NCI-H128 (cell line): Measurements from ENCODE around the gene BUD31.
"Not testable (repeated sequence)": the region's sequence is repeated elsewhere in the genome, so short reads cannot be mapped to it uniquely, and the experiment has no call there.

Experiments used
- DNase-seq: peaks from one replicate; lab custom pipeline; 2025; ENCODE audit not compliant: unreplicated experiment; lab: John Stamatoyannopoulos, UW

BUD31 gene

DNA sequence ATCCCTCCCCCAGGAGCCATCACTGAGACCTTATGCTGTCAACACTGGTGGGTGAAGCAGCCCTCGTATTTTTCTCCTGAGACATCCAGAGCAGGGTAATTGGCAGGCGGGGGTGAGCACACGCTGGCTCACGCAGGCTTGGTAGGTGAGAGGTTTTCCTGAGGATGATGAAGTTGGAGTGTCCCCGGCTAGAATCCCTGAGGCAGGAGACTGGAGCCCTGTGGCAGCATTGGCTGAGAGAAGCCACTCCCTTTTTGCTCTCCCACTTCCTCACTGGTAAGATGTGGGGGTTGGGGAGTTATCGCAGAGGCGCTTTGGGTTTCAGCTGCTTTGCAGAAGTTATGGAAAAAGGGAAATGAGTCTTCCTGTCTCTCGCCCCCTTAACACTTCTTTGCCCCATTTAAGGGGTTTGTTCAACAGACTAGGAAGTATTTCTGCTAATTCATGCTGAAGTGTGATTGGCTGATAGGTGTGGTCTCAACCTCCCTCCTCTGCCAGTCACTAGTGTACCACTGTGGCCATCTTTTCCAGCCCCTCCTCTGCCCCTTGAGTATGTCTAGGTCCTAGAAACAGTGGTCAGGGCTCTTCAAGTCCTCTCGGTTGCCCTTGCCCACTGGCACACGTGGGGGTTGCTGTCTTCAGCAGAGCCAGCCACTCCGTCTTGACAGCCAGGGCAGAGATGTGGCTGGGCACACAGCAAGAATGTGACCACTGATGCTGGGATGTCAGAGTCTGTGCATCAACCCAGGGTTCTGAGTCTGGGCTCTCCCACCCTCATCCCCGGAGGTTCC is 28.5 kb upstream of the BUD31 start:
- no peak for DNase-seq

DNA sequence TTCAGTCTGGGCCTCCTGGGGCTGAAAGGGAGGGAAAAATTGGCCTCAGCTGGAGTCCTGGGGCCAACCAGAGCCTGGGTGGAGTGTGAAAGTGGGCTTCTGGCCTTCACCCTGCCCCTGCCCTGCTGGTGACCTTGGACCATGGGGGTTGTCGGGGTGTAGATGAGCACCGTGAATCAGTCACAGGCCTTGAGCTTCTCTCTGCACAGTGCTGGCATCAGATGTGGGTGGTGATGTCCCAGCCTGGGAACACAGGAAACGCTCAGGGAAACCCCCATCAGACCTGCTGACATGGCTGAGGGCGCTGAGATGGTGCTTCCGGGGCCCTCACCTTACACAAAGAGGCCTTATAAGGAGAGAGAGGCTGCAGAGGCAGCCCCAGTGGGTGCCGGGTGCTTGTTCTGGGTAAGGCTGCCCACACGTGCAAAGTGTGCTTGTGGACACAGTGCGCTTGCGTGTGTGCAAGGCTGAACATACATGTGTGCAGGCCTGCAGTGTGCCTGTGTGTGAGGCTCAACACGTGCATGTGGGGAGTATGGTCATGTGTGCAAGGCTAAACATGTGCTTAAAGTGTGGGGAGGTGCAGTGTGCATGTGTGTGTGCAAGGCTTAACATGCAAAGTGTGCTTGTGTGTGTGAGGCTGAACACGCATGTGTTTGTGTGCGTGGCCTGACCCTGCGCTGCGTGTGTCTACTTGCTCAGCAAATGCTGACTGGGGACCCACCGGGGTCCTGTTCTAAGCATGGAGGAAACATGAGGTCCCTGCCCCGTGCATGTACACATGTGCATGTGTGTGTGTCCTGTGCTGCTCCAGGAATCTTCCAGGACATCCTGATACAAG is 27.7 kb upstream of the BUD31 start:
- no peak for DNase-seq

DNA sequence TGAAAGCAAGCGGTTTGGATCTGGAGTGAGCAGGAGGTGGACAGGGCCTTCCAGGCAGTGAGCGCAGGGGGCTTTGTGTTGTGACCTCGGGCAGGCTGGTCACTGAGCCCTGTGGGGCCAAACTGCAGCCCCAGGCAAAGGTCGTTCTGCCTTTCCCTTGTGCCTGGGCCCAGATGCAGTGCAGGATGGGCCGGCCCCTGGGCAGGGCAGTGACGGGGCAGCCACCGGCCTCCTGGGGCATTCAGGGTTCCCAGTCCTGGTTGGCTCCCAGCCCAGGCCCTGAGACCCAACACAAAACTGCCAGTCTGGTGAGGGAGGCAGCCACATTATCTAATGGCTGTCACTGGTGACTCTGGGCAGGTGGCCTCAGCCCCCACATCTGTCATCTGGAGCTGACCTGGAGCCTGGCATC is 27.1 kb upstream of the BUD31 start:
- DNase-seq = no peak

DNA sequence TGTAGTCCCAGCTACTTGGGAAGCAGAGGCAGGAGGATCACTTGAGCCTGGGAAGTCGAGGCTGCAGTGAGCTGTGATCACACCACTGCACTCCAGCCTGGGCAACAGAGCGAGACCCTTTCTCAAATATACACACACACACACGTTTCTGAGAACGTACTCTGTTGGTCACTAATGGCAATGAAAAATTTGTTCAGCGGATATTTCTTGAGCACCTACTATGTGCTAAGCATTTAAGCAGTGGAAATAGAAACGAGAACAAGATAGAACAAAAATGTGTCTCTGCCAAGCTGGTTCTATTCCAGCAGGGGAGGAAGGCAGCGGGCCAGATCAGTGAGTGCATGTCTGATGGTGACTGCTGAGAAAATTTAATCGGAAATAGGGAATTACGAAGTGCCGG is 25.6 kb upstream of the BUD31 start:
- DNase-seq = no peak

DNA sequence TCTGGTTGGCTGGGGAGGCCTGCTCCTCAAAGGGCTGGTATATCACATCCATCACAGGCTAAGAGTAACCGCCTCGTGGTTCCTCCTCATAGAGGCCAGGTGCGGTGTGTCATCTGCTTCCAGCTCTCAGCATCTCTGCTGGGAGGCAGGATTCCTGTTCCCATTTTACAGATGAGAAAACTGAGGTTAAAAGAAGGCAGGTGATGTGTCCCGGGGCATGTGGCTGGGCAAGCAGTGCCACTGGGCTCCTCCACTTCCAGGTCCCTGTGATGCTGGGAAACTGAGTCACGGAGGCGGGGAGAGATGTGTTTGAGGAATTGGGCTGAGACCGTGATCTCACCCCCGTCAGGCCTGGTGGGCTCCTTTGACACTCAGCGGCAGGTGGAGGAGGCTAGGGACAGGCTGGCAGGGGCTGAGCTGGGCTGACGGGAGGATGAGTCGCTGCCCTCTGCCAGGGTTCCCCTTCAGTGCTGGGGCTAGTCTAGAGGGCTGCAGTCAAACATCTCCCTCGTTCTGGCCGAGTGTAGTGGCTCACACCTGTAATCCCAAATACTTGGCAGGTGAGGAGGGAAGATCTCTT is 24.9 kb upstream of the BUD31 start:
- DNase-seq = no peak

DNA sequence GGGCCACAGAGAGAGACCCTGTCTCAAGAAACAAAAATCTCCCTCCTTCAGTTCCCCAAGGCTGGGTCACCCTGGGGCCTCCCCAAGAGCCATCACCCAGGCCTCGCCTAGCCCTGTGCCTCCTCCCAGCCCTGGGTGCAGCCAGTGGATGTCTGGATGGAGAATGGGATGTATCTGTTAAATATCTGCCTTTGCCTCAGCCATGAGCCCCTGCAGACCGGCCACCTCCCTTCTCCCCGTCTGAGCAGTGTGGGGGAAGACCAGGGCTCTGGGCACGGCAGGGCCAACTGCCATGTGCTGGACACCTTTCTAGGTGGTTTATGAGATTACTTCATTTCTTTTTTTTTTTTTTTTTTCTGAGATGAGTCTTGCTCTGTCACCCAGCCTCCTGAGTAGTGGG is 24.2 kb upstream of the BUD31 start:
- DNase-seq = no peak

DNA sequence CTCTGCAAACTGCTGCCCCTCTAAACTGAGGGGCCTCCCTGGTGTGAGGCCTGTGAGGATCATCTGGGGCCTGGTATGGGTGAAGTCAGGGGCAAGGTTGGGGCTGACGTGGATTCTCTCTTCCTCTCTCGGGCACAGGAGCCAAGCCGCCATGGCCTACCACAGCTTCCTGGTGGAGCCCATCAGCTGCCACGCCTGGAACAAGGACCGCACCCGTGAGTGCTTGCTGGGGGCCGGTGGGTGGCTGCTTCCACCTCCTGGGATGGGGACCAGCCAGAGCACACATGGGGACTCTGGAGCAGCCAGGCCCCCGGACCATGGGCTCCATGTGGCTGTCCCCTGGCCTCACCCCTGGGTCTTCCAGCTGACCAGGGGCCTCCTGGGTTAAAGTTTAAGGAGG is 23.2 kb upstream of the BUD31 start:
- no peak for DNase-seq

DNA sequence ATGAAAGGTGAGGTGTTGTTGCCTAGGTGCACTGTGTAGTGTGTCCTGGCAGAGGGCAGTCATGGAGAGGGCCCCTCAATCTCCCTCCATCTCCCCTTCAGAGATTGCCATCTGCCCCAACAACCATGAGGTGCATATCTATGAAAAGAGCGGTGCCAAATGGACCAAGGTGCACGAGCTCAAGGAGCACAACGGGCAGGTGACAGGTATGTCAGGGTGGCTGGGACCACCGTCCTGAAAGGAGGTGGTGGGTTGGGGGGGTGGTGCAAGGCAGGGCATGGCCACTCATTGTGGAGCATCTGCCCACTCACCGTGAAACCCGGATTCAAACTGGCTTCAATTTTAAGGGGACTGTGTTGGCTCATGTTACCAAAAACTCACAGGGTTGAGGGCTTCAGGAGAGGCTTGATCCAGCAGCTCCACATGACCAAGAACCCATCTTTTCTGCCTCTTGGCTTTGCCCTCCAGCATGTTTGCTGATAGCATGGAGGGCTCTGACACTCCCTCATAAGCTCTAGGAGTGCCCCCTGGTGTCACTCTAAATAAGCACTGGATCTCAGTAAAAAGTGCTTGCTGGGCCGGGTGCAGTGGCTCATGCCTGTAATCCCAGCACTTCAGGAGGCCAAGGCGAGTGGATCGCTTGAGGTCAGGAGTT is 22.1 kb upstream of the BUD31 start:
- no peak for DNase-seq

DNA sequence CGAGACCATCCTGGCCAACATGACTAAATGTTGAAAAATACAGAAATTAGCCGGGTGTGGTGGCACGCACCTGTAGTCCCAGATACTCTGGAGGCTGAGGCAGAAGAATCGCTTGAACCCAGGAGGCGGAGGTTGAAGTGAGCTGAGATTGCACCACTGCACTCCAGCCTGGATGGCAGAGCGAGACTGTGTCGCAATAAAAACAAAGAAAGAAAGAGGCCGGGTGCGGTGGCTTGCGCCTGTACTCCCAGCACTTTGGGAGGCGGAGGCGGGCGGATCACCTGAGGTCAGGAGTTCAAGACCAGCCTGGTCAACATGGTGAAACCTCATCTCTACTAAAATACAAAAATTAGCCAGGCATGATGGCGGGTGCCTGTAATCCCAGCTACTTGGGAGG is 21.5 kb upstream of the BUD31 start:
- not testable (repeated sequence) for DNase-seq

DNA sequence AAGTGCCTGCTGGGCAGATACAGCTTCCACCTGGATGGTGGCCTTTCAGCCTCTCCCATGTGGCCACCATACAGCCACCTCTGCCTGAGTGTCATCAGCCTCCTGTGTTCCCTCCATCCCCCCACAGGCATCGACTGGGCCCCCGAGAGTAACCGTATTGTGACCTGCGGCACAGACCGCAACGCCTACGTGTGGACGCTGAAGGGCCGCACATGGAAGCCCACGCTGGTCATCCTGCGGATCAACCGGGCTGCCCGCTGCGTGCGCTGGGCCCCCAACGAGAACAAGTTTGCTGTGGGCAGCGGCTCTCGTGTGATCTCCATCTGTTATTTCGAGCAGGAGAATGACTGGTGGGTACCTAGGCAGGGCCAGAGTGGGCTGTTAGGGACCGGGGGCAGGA is 20.9 kb upstream of the BUD31 start:
- DNase-seq = no peak

DNA sequence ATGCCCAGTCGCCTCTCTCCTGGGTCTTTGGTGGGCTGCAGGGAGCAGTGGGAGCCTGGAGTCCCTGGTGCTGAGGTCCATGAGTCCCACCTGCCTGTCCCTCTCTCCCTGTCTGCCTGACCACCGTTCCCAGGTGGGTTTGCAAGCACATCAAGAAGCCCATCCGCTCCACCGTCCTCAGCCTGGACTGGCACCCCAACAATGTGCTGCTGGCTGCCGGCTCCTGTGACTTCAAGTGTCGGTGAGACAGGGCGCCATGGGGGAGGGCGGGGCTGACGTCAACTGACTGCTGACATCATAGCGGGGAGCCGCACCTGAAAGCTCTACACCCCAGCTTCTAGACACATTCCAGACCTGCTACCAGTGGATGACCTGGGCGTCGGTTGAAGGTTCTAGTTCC is 19.0 kb upstream of the BUD31 start:
- DNase-seq = no peak

DNA sequence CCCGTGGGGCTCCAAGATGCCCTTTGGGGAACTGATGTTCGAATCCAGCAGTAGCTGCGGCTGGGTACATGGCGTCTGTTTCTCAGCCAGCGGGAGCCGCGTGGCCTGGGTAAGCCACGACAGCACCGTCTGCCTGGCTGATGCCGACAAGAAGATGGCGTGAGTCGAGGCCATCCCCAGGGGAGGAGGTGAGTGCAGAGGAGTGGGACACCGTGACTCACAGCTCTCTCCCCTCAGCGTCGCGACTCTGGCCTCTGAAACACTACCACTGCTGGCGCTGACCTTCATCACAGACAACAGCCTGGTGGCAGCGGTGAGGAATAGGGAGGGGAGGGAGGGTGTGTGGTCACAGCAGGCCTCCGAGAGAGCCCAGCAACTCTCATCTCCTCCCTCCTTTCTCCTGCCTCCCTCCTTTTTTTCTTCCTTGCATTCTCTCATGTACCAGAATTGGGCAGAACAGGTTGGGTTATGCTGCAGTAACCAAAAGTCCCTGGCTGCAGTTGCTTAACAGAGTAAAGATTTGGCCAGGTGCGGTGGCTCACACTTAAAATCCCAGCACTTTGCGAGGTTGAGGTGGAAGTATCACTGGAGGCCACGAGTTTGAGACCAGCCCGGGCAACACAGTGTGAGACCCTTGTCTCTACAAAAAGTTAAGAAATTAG is 17.7 kb upstream of the BUD31 start:
- no peak for DNase-seq

DNA sequence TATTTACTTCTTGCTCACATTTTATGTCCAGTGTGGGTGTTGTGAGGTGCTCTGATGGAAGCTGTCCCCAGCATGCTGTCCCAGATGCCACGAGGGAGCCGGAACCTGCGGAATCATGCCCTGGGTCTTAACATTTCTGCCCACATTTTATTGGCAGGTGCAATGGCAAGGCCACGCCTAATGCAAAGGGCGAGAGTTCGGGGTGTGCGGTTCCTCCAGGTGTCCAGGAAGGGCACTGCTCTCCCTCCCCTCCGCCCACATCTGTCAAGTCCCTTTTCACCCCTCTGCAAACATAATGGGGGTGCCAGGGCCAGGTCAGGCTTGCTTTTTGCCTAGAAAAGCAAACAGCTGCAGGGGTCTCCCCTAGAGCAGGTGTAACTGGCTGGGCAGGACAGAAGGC is 16.7 kb upstream of the BUD31 start:
- DNase-seq = no peak

DNA sequence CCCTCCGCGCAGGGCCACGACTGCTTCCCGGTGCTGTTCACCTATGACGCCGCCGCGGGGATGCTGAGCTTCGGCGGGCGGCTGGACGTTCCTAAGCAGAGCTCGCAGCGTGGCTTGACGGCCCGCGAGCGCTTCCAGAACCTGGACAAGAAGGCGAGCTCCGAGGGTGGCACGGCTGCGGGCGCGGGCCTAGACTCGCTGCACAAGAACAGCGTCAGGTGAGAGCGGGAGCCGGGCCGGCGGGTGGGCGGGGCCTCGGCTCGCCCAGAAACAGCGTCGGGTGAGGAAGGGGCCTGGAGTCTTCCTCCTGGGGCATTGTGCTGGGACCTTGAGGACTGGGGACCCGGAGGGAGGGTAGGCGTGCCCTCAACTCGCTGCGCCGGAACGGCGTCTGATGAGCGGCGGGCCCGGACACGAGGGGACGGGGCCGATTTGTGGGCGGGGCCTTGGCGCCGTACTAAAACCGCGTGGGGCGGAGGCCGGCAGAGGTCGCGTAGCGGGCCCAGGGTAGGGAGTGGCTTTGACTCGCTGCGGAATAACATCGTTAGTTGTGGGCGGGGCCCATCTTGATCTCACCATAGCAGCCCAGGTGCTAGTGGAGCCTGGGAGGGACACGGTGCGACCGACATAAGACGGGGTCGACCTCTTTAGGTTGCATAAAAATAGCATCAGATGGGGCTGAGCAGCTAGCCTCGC is 16.0 kb upstream of the BUD31 start:
- peak; percentile 80 for DNase-seq

DNA sequence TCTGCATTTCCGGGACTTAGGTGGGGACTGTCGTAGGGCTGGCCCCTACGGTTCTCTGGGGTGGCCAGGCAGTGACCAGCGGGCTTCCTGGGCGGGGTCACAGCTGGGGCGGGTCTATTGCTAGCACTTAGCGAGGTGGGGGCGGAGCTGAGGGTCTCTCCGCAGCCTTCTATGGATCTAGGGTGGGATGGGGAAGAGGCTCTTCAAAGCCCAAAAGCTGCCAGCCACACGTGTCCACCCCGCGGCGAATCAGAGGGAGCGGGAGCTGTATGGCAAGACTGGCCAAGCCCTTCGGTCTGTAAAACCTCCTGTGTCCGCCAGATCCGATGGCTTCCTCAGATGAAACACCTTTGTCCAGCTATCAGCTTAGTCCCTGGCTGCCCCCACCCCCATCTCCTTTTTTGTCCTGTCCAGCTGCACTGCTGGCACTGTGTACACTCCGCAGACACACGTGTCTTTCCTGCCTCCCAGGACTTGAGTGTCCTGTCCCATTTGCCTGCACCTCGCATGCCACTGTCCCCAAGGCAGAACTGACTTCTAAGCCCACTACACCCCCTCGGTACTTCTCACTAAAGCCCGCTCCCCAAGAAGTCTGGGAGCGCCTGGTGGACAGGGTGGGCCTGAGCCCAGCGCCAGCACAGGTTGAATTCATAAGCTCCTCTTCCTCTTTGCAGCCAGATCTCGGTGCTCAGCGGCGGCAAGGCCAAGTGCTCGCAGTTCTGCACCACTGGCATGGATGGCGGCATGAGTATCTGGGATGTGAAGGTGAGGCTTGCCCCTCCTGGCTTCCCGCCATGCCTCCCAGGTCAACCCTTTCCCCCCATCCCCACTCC is 15.2 kb upstream of the BUD31 start:
- peak; percentile 61 for DNase-seq

DNA sequence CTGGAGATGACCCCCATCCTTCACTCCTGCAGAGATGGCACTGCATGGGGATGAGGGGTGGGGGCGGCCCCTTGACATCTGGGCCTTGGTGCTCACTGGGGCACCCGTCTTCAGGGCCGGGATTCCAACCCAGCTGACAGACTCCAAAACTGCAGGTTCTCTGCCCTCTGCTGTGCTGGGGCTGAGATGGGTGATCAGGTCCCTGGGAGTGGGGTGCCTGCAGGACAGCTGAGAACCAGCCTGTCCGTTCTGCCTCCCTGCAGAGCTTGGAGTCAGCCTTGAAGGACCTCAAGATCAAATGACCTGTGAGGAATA is 14.6 kb upstream of the BUD31 start:
- no peak for DNase-seq

DNA sequence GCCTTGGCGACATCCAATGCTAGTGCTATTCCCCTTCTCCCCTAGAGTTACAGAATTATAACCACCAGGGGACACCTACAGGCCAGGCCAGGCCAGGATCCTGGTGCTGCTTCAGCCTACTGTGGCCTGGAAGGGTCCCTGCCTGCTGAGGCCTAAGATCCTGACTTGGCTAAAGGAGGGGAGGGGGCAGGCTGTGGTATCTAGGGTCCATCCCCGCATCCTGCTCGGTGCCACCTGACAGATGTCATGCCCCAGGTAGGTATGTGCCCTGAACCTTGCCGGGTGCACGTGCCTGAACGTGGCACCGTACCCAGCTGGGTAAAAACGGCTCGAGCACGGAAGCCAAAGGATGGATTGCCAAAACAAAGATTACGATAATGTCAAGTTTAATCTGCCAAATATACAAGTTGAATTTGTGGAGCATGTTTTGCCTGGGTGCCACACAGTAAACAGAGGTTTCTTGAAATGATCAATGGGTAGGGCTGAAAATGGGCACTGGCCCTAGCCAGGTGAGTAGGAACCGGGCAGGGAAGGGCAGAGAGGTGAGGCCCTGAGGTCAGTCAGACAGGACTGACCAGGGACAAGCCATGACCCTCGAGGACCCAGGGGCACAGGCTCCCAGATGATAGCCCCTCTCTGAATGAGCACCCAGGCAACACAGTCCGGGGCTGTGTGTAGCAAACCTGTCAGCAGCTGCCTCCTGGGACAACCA is 13.0 kb upstream of the BUD31 start:
- no peak for DNase-seq

DNA sequence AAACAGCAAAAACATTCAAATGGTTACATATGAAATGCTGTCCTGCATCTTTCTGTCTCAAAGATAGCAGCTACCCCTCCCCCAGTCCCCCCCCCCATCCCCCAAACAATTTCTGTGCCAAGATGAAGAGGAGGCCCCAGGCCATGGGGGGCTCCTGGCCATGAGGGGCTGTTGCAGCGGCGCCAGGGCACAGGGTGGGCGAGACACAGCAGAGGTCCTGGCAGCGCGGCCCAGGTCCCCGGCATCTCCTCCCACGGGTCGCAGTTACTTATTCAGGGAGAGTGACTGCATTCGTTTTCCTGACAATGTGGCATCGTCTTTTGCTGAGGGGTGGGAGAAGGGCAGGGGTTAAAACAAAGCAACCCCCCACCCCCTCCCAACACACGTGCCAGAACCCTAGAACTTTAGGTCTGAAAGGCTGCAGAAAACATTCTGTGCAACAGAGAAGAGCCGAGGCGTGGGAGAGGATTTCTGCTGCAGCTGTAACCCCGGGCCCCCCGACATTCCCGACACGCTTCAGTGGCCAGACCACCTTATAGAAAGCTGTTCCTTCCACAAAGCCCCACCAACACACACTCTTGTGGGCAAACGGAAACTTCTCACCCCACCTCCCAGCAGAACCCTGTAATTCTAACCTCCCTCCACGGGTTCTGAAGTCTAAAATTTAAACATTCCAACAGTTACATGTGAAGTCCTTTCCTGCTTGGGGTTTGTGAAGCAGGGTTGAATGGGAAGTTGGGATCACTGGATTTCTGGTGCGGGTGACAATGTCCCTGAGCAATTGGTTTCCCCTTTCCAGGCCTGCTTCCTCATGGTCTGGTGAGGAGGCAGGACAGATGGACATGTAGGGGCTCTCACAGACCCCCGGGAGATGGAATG is 12.1 kb upstream of the BUD31 start:
- DNase-seq = no peak
